ENCODE results near the gene INS. TPM values are rescaled to one million over a fixed set of nuclear protein-coding genes. Genes with fewer than 3 reads are reported as not detected.

Gene INS
- total and polyA plus RNA-seq, 2 donors (not counting 1 experiment from before 2014, with no cell fraction given), result not detected

GRCh38 chr11:2151500-2152257, 9.3 kb downstream of the INS start:
- intact Hi-C loops (cut with micrococcal nuclease), result loop anchor here (1.0 to 5.0 kb wide), 2 partner anchors 269 to 499 kb away; no protein-coding TSS in a partner anchor
- TF ChIP-seq CTCF (IDR thresholded peaks at IDR 0.05) (peak; percentile 77), EZH2 (IDR thresholded peaks at IDR 0.05; ENCODE audit: borderline replicate concordance, insufficient read depth, low read depth, low read length, poor library complexity, severe bottlenecking) (no peak)
- H3K27ac Mint-ChIP-seq, result peak overlapping the region; percentile 46
- H4K20me1 ChIP-seq (ENCODE audit: control insufficient read depth, insufficient read depth, low read length, poor library complexity, severe bottlenecking), result no peaks in the 10 kb centered on the region
- ATAC-seq (ENCODE audit: low read depth), result peak; percentile 84
- ChIA-PET CTCF (interaction anchor here (0.5 to 7.7 kb wide), 64 partner anchors 9 to 630 kb away, joined by 3 to 217 read pairs (median 4); partner anchors contain the start of genes KRTAP5-6, LSP1, SYT8 and TNNI2), POLR2A (interaction anchor here (0.6 to 1.8 kb wide), 2 partner anchors 302 to 458 kb away, joined by 3 to 7 read pairs; no protein-coding TSS in a partner anchor)
- H3K4me2 ChIP-seq (replicated peaks; ENCODE audit: low read depth, low read length, poor library complexity, severe bottlenecking), result peak overlapping the region; percentile 65
- peaks cover 0 to 34% (median 17%) of the 10 kb centered on the region in 4 experiments for H3K27me3 ChIP-seq (replicated peaks in 1 of 4; ENCODE audit: control extremely low read depth in 1 of 4, control insufficient read depth in 3 of 4, insufficient read depth in 4 of 4, low read length in 3 of 4)
- peak overlapping the region; percentile 52 for H3K4me3 Mint-ChIP-seq
- H3K27ac ChIP-seq (ENCODE audit: low read length in 2 of 2), result no peak overlapping the region
- H3K36me3 ChIP-seq (replicated peaks in 1 of 2; ENCODE audit: control extremely low read depth in 1 of 2, control insufficient read depth in 1 of 2, extremely low read depth in 1 of 2, insufficient read depth in 2 of 2, low read length in 1 of 2), result no peaks in the 10 kb centered on the region
- H3K9me3 ChIP-seq (ENCODE audit: control extremely low read depth in 1 of 3, control insufficient read depth in 2 of 3, insufficient read depth in 1 of 3, low read length in 2 of 3), result peaks cover 0 to 3% (median 0%) of the 10 kb centered on the region in 3 donors
- H3K9me3 Mint-ChIP-seq (ENCODE audit: insufficient read depth), result no peaks in the 10 kb centered on the region
- H3K4me1 Mint-ChIP-seq, result peaks cover 10% of the 10 kb centered on the region
- peak overlapping the region in 2 of 5 experiments; percentile 9 to 14 for H3K4me3 ChIP-seq (ENCODE audit: control extremely low read depth in 1 of 5, extremely low read depth in 1 of 5, insufficient read depth in 1 of 5, low read depth in 2 of 5, low read length in 4 of 5)
- peaks cover 5 to 9% of the 10 kb centered on the region in 2 donors for H3K4me1 ChIP-seq (ENCODE audit: control insufficient read depth in 2 of 2, insufficient read depth in 2 of 2, low read length in 2 of 2)
- H2AFZ ChIP-seq (ENCODE audit: insufficient read depth, low read depth, low read length, poor library complexity, severe bottlenecking), result peak overlapping the region; percentile 38
- WGBS (ENCODE audit: insufficient coverage), result 3% methylated on average over 18 of the region's 22 CpGs
- peak overlapping the region; percentile 4 for H3K9ac ChIP-seq (ENCODE audit: low read length)
- no peaks in the 10 kb centered on the region for H3K79me2 ChIP-seq (ENCODE audit: control insufficient read depth, insufficient read depth, low read length)
- peak; percentile 88 for DNase-seq
- H3K27me3 Mint-ChIP-seq, result peaks cover 35% of the 10 kb centered on the region
